ENCODE results near the gene ANKRD55. TPM values are rescaled to one million over a fixed set of nuclear protein-coding genes. Genes with fewer than 3 reads are reported as not detected.

Gene ANKRD55
- total RNA-seq, 4 donors from 2014 or later, result 0.09 TPM; not detected in 3

- DNase-seq, result no peak
- H3K4me3 ChIP-seq, result no peak overlapping the region
- H3K9me3 ChIP-seq, result no peaks in the 10 kb centered on the region
- TF ChIP-seq POLR2A (IDR thresholded peaks at IDR 0.05), result no peak
- TF ChIP-seq CTCF (IDR thresholded peaks at IDR 0.05), result no peak
- WGBS, 2 donors, result 90 to 93% methylated on average over 3 of the region's 3 CpGs
- no peak overlapping the region for H3K27ac ChIP-seq
- peaks cover 0 to 18% (median 4%) of the 10 kb centered on the region in 3 donors for H3K4me1 ChIP-seq
- H3K36me3 ChIP-seq, result no peaks in the 10 kb centered on the region
- H3K27me3 ChIP-seq, result no peaks in the 10 kb centered on the region
- intact Hi-C loops (cut with DNase I), result no loop called here
Observed at GRCh38 chr5:56066931-56067450, 166.1 kb downstream of the ANKRD55 start.

- H3K27me3 ChIP-seq, result no peaks in the 10 kb centered on the region
- no peak overlapping the region for H3K4me3 ChIP-seq
- H3K4me1 ChIP-seq, result no peaks in the 10 kb centered on the region
- no peak overlapping the region for H3K27ac ChIP-seq
- no peak for DNase-seq
- 47 to 58% methylated on average over 2 of the region's 2 CpGs for WGBS, 2 donors
- H3K36me3 ChIP-seq, result no peaks in the 10 kb centered on the region
- TF ChIP-seq CTCF (IDR thresholded peaks at IDR 0.05), result no peak
- TF ChIP-seq POLR2A (IDR thresholded peaks at IDR 0.05), result no peak
- no peaks in the 10 kb centered on the region for H3K9me3 ChIP-seq
- intact Hi-C loops (cut with DNase I), result no loop called here
Observed at GRCh38 chr5:56064984-56065383, 168.1 kb downstream of the ANKRD55 start.

DNA sequence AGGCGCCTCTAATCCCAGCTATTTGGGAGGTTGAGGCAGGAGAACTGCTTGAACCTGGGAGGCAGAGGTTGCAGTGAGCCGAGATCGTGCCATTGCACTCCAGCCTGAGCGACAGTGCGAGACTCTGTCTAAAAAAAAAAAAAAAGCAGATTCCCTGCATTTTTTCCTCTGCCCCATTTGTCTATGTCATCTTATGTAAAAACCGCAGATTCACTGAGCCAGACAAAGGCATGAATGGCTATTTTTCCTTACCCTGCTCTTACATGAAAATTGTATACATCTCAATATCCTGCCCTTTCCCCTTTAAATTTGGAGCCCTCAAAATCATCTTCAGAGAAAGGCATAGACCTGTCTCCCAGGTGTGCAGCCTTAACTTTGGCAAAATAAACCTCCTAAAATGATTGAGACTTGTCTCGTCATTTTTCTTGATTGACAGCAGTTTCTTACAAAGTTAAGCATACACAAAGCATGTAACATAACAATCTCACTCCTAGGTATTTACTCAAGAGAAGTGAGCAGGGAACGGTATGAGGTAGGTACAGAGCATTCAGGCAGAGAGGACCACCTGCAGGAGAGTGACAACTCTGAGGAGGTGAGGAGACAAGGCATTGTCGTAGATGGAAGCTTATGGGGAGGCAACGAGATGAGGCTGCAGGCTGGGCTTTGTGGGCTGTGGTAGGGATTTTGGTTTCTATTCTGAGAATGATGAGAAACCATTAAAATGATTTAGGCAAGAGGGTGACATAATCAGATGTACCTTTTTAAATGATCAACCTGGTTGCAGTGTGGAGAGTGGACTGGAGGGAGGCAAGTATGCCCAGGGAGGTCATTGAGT, 172.6 kb downstream of the ANKRD55 start:
- H3K36me3 ChIP-seq, result no peaks in the 10 kb centered on the region
- no peak overlapping the region for H3K27ac ChIP-seq
- no peak for DNase-seq
- H3K27me3 ChIP-seq, result no peaks in the 10 kb centered on the region
- intact Hi-C loops (cut with DNase I), result no loop called here
- peaks cover 0 to 17% (median 12%) of the 10 kb centered on the region in 3 donors for H3K4me1 ChIP-seq
- TF ChIP-seq CTCF (IDR thresholded peaks at IDR 0.05), result no peak
- TF ChIP-seq POLR2A (IDR thresholded peaks at IDR 0.05), result no peak
- 59 to 69% methylated on average over 10 of the region's 10 CpGs for WGBS, 2 donors
- H3K9me3 ChIP-seq, result no peaks in the 10 kb centered on the region
- no peak overlapping the region for H3K4me3 ChIP-seq

DNA sequence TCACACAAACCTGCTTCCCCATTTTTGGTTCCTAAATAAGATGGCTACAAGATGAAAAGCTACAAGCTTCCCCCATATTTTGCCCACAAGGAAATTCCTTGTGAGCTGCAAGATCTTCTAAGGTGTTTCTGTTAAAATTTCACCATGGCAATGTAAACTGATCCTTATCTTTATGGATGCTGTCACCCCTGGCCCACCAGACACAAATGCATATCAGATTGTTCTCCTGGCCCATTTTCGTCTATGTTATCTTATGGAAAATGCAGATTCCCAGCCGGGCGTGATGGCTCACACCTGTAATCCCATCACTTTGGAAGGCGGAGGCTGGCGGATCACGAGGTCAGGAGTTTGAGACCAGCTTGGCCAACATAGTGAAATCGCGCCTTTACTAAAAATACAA, 173.3 kb downstream of the ANKRD55 start:
- no peak for DNase-seq
- H3K36me3 ChIP-seq, result no peaks in the 10 kb centered on the region
- no peak overlapping the region for H3K4me3 ChIP-seq
- H3K27me3 ChIP-seq, result no peaks in the 10 kb centered on the region
- WGBS, 2 donors, result 83 to 89% methylated on average over 4 to 8 of the region's 8 CpGs
- TF ChIP-seq CTCF (IDR thresholded peaks at IDR 0.05) (no peak), POLR2A (IDR thresholded peaks at IDR 0.05) (no peak)
- no peaks in the 10 kb centered on the region for H3K9me3 ChIP-seq
- intact Hi-C loops (cut with DNase I), result no loop called here
- H3K4me1 ChIP-seq, result peaks cover 0 to 17% (median 12%) of the 10 kb centered on the region in 3 donors
- H3K27ac ChIP-seq, result no peak overlapping the region

- Histone ChIP-seq H3K27me3 (no peaks in the 10 kb centered on the region), H3K36me3 (no peaks in the 10 kb centered on the region), H3K4me3 (no peak overlapping the region), H3K27ac (no peak overlapping the region), H3K4me1 (peaks cover 0 to 17% (median 12%) of the 10 kb centered on the region in 3 donors), H3K9me3 (no peaks in the 10 kb centered on the region)
- intact Hi-C loops (cut with DNase I), result no loop called here
- no peak for DNase-seq
- 86 to 87% methylated on average over 2 of the region's 2 CpGs for WGBS, 2 donors
- TF ChIP-seq POLR2A (IDR thresholded peaks at IDR 0.05), result no peak
- TF ChIP-seq CTCF (IDR thresholded peaks at IDR 0.05), result no peak
Observed at GRCh38 chr5:56056875-56057274, 176.3 kb downstream of the ANKRD55 start.
